SK-N-SH (cell line): ENCODE results near the gene SASH1. TPM values are rescaled to one million over a fixed set of nuclear protein-coding genes. Genes with fewer than 3 reads are reported as not detected.

ENCODE experiments used
- CTCF ChIA-PET: fragments of 300-600, 350-600 bp; formaldehyde crosslinking; extraction: SDS; loops from one replicate; lab custom pipeline; 2021; lab: Yijun Ruan, JAX
- POLR2A ChIA-PET: fragments of 350-600 bp; sonication (Branson Sonifier 250); formaldehyde crosslinking; extraction: SDS; loops from one replicate; lab custom pipeline; 2020; ENCODE audit warnings: antibody characterized with exemption, inconsistent platforms; lab: Yijun Ruan, JAX
- DNase-seq: peaks from one replicate; pipeline ENCODE4 v3.0.0; 2012
- H2AFZ ChIP-seq: fragments of 200-600 bp; sonication (generic); 2 replicates; pipeline ENCODE4 v1.8.1; 2016; ENCODE audit warnings: antibody characterized with exemption, mild to moderate bottlenecking, low read depth
- H3F3A ChIP-seq: fragments of 200-600 bp; sonication (generic); replicated peaks from 2 replicates; pipeline ENCODE3; 2016; ENCODE audit warnings: antibody characterized with exemption, mild to moderate bottlenecking; ENCODE audit not compliant: insufficient read depth
- H3K27ac ChIP-seq, 2 experiments: fragments of 200-500 bp in 1 of 2; fragments of 200-600 bp in 1 of 2; sonication (Bioruptor generic) in 1 of 2; sonication (generic), shearing (Covaris generic) in 1 of 2; 2 replicates each; pipeline versions ENCODE4 v1.5.1 to v1.6.1; 2014 to 2016; ENCODE audit warnings: low read depth in 2 of 2, inconsistent platforms in 1 of 2, low read length in 1 of 2, mild to moderate bottlenecking in 1 of 2, mixed read lengths in 1 of 2
- H3K27me3 ChIP-seq: fragments of 200-600 bp; sonication (generic), shearing (Covaris generic); 2 replicates; pipeline ENCODE4 v1.6.1; 2016; ENCODE audit warnings: mixed run types; ENCODE audit not compliant: insufficient read depth
- H3K36me3 ChIP-seq, 2 experiments: fragments of 200-500 bp in 1 of 2; fragments of 200-600 bp in 1 of 2; sonication (Bioruptor generic) in 1 of 2; sonication (generic) in 1 of 2; replicated peaks in 1 of 2; 2 replicates each; pipeline versions ENCODE3 to v1.5.1; 2014 to 2016; ENCODE audit warnings: low read length in 1 of 2, mild to moderate bottlenecking in 1 of 2; ENCODE audit not compliant: insufficient read depth in 2 of 2, control insufficient read depth in 1 of 2
- H3K4me1 ChIP-seq, 2 experiments: fragments of 200-500 bp in 1 of 2; fragments of 200-600 bp in 1 of 2; sonication (Bioruptor generic) in 1 of 2; sonication (generic), shearing (Covaris generic) in 1 of 2; 2 replicates each; pipeline versions ENCODE4 v1.5.1 to v1.6.1; 2014 to 2016; ENCODE audit warnings: low read depth in 1 of 2, low read length in 1 of 2, mixed run types in 1 of 2; ENCODE audit not compliant: insufficient read depth in 2 of 2, control insufficient read depth in 1 of 2
- H3K4me2 ChIP-seq: fragments of 200-600 bp; sonication (generic), shearing (Covaris generic); 2 replicates; pipeline ENCODE4 v1.6.1; 2017; ENCODE audit warnings: mixed run types
- H3K4me3 ChIP-seq, 2 experiments: fragments of 200-500 bp in 1 of 2; fragments of 200-600 bp in 1 of 2; sonication (Bioruptor generic) in 1 of 2; sonication (generic), shearing (Covaris generic) in 1 of 2; 2 replicates each; pipeline versions ENCODE4 v1.5.1 to v1.8.1; 2014 to 2016; ENCODE audit warnings: low read depth in 2 of 2, inconsistent platforms in 1 of 2, low read length in 1 of 2, mild to moderate bottlenecking in 1 of 2, mixed read lengths in 1 of 2, moderate library complexity in 1 of 2
- H3K79me2 ChIP-seq: fragments of 200-600 bp; sonication (generic); 2 replicates; pipeline ENCODE4 v1.8.1; 2017; ENCODE audit warnings: mild to moderate bottlenecking; ENCODE audit not compliant: insufficient read depth
- H3K9ac ChIP-seq: fragments of 200-600 bp; sonication (generic); 2 replicates; pipeline ENCODE4 v1.6.1; 2017; ENCODE audit warnings: mixed run types
- H3K9me2 ChIP-seq: fragments of 200-600 bp; sonication (generic); 2 replicates; pipeline ENCODE4 v1.6.1; 2017; ENCODE audit warnings: mixed run types
- H3K9me3 ChIP-seq: fragments of 200-600 bp; sonication (generic); 2 replicates; pipeline ENCODE4 v1.6.1; 2017; ENCODE audit warnings: mixed run types, mild to moderate bottlenecking, moderate library complexity
- H4K20me1 ChIP-seq: fragments of 200-600 bp; sonication (generic); 2 replicates; pipeline ENCODE4 v1.6.1; 2017; ENCODE audit warnings: mild to moderate bottlenecking, mixed run types; ENCODE audit not compliant: insufficient read depth
- CHD2 ChIP-seq: fragments of 150-350 bp; IDR thresholded peaks from 2 replicates; pipeline ENCODE4 v1.6.1; 2018; ENCODE audit warnings: low read length; ENCODE audit not compliant: partially characterized antibody
- CTCF ChIP-seq: fragments of 200-600 bp; sonication (generic); IDR thresholded peaks from 2 replicates; pipeline ENCODE4 v1.6.1; 2017; ENCODE audit warnings: antibody characterized with exemption, mild to moderate bottlenecking, moderate library complexity
- ELF1 ChIP-seq: IDR thresholded peaks from 2 replicates; pipeline ENCODE4 v1.4.0; 2012
- EP300 ChIP-seq, 2 experiments: IDR thresholded peaks; 2 replicates each; pipeline versions ENCODE4 v1.4.0 to v1.6.1; 2012; ENCODE audit warnings: borderline replicate concordance in 1 of 2, low read depth in 1 of 2, low read length in 1 of 2
- FOSL2 ChIP-seq: IDR thresholded peaks from 2 replicates; pipeline ENCODE4 v1.4.0; 2012; ENCODE audit warnings: low read depth, mild to moderate bottlenecking, moderate library complexity, borderline replicate concordance
- FOXJ3 ChIP-seq: sonication (generic); formaldehyde crosslinking; IDR thresholded peaks from 2 replicates; pipeline ENCODE4 v1.5.1; 2020; ENCODE audit warnings: mild to moderate bottlenecking, missing genetic modification reagents
- GATA2 ChIP-seq: sonication (generic); formaldehyde crosslinking; IDR thresholded peaks from 2 replicates; pipeline ENCODE4 v1.5.0; 2020; ENCODE audit warnings: mild to moderate bottlenecking, missing genetic modification reagents
- MEF2A ChIP-seq: IDR thresholded peaks from 2 replicates; pipeline ENCODE4 v1.4.0; 2012; ENCODE audit warnings: low read depth, borderline replicate concordance
- NFIC ChIP-seq: IDR thresholded peaks from 2 replicates; pipeline ENCODE4 v1.4.0; 2012; ENCODE audit warnings: borderline replicate concordance
- POLR2AphosphoS5 ChIP-seq: IDR thresholded peaks from 2 replicates; pipeline ENCODE4 v1.6.1; 2012; ENCODE audit warnings: low read depth, low read length
- REST ChIP-seq: IDR thresholded peaks from 2 replicates; pipeline ENCODE4 v1.6.1; 2012; ENCODE audit warnings: mild to moderate bottlenecking, low read depth, low read length, moderate library complexity
- RFX5 ChIP-seq: IDR thresholded peaks from 2 replicates; pipeline ENCODE4 v1.6.1; 2012; ENCODE audit warnings: mild to moderate bottlenecking, improper control_type of control experiment, low read length
- RXRA ChIP-seq: IDR thresholded peaks from 2 replicates; pipeline ENCODE4 v1.4.0; 2012; ENCODE audit warnings: low read depth, mild to moderate bottlenecking, borderline replicate concordance
- SIN3A ChIP-seq: IDR thresholded peaks from 2 replicates; pipeline ENCODE4 v1.6.1; 2012; ENCODE audit warnings: low read depth, mild to moderate bottlenecking, low read length, moderate library complexity, borderline replicate concordance
- TCF12 ChIP-seq: IDR thresholded peaks from 2 replicates; pipeline ENCODE4 v1.4.0; 2012
- TEAD4 ChIP-seq: IDR thresholded peaks from 2 replicates; pipeline ENCODE4 v1.4.0; 2012; ENCODE audit warnings: mild to moderate bottlenecking, borderline replicate concordance; ENCODE audit not compliant: insufficient read depth
- WGBS: methylation state at CpG from one replicate; pipeline ENCODE4 v1.1.6; 2017; ENCODE audit warnings: low lambda C conversion rate; 5-methylcytosine and 5-hydroxymethylcytosine counted together
- polyA plus RNA-seq, 3 experiments: library from polyadenylated mRNA; depleted of rRNA; stranded (reverse); fragments of >200 nt; gene quantifications; 2 replicates each; pipeline ENCODE4 v1.2.3, GENCODE V29; 2012

The SASH1 gene
- polyA plus RNA-seq, 1 of the 3 experiments (the other 2 are of a cell fraction), result 19.8 TPM

- TF ChIP-seq REST (no peak), EP300 (IDR thresholded peaks at IDR 0.05; ENCODE audit: borderline replicate concordance in 1 of 2, low read depth in 1 of 2, low read length in 1 of 2) (no peak), SIN3A (no peak)
Measured at GRCh38 chr6:148306286-148306685, 36.4 kb upstream of the SASH1 start (continued).

GRCh38 chr6:148307405-148307804 lies 35.2 kb upstream of the SASH1 start:
- peaks cover 0 to 11% of the 10 kb centered on the region in 2 experiments for H3K36me3 ChIP-seq
- no peaks in the 10 kb centered on the region for H4K20me1 ChIP-seq
- H3K9me2 ChIP-seq, result no peaks in the 10 kb centered on the region
- TF ChIP-seq FOSL2 (no peak), NFIC (no peak), SIN3A (no peak), MEF2A (no peak), CHD2 (no peak), ELF1 (no peak)
- H3K27me3 ChIP-seq, result no peaks in the 10 kb centered on the region
- H3K4me3 ChIP-seq, result no peak overlapping the region
- H3K27ac ChIP-seq, result peak overlapping the region in 1 of 2 experiments; percentile 88; a peak in 1 of 4 replicates
- H3K4me2 ChIP-seq, result no peak overlapping the region
- WGBS, result 80% methylated on average over 1 of the region's 2 CpGs
- peaks cover 40% of the 10 kb centered on the region for H3F3A ChIP-seq
- H3K79me2 ChIP-seq, result peaks cover 77% of the 10 kb centered on the region
- ChIA-PET POLR2A (no interaction called here), CTCF (no interaction called here)
- no peak overlapping the region for H3K9ac ChIP-seq
- 0 out of 4 replicates have a peak, but pooled peaks cover 0 to 6% of the 10 kb centered on the region in 2 experiments for H3K4me1 ChIP-seq
- no peak overlapping the region for H2AFZ ChIP-seq
- H3K9me3 ChIP-seq, result no peaks in the 10 kb centered on the region
- DNase-seq, result no peak

GRCh38 chr6:148309301-148309700 lies 33.3 kb upstream of the SASH1 start:
- Histone ChIP-seq H3K36me3 (peaks cover 0 to 6% of the 10 kb centered on the region in 2 experiments), H3K27ac (peak overlapping the region in 1 of 2 experiments; percentile 52; a peak in 2 of 4 replicates), H3K4me1 (peaks cover 0 to 18% of the 10 kb centered on the region in 2 experiments; a peak in 2 of 4 replicates), H2AFZ (no peak overlapping the region), H3K27me3 (no peaks in the 10 kb centered on the region), H3K9me2 (no peaks in the 10 kb centered on the region), H4K20me1 (no peaks in the 10 kb centered on the region), H3K9me3 (no peaks in the 10 kb centered on the region), H3K9ac (no peak overlapping the region), H3K4me3 (no peak overlapping the region), H3K79me2 (peaks cover 86% of the 10 kb centered on the region), H3K4me2 (no peak overlapping the region), H3F3A (peaks cover 39% of the 10 kb centered on the region)
- no peak for DNase-seq
- CTCF ChIA-PET, result interaction anchor here (1.0 kb wide), 1 partner anchor 132 kb away, joined by 3 read pairs; no protein-coding TSS in a partner anchor
- POLR2A ChIA-PET, result no interaction called here
- TF ChIP-seq POLR2AphosphoS5, result no peak
- no peak for TF ChIP-seq EP300 (IDR thresholded peaks at IDR 0.05; ENCODE audit: borderline replicate concordance in 1 of 2, low read depth in 1 of 2, low read length in 1 of 2)
- no peak for TF ChIP-seq GATA2
- no peak for TF ChIP-seq TEAD4
- no peak for TF ChIP-seq MEF2A
- TF ChIP-seq CTCF, result no peak
- TF ChIP-seq RXRA, result no peak
- TF ChIP-seq REST, result no peak
- no peak for TF ChIP-seq RFX5
- TF ChIP-seq FOXJ3 (CRISPR knock-in tag), result no peak
- TF ChIP-seq TCF12, result no peak
